Lower leg skin (tissue), 3 donors: ENCODE measurements around the gene DTL.

Source experiments
- CTCF ChIP-seq, 3 donors: fragments of 450-650 bp; IDR thresholded peaks; one replicate each; pipeline ENCODE4 v1.5.1; 2016; ENCODE audit warnings: antibody characterized with exemption in 3 of 3, mild to moderate bottlenecking in 3 of 3, moderate library complexity in 2 of 3
- POLR2A ChIP-seq, 2 donors: fragments of 450-650 bp; IDR thresholded peaks; one replicate each; pipeline ENCODE4 v1.6.1; 2016 to 2017; ENCODE audit warnings: antibody characterized with exemption in 2 of 2, mild to moderate bottlenecking in 1 of 2, moderate library complexity in 1 of 2

- TF ChIP-seq POLR2A (IDR thresholded peaks at IDR 0.05) = no peak
- no peak for TF ChIP-seq CTCF (IDR thresholded peaks at IDR 0.05)
These were observed 929 bp upstream of the DTL start for GRCh38 chr1:212034516-212035122.
